Erythroblast (primary cell): ENCODE data around the gene TPP1.

ENCODE experiments used
- GATA1 ChIP-seq: IDR thresholded peaks from 2 replicates; pipeline ENCODE4 v1.6.1; 2011; ENCODE audit warnings: low read depth, mild to moderate bottlenecking, control low read depth, low read length, moderate library complexity
- POLR2A ChIP-seq: IDR thresholded peaks from 2 replicates; pipeline ENCODE4 v1.6.1; 2011; ENCODE audit warnings: mild to moderate bottlenecking, low read length

GRCh38 chr11:6586434-6587359 lies 32.5 kb downstream of the TPP1 start:
- no peak for TF ChIP-seq POLR2A
- TF ChIP-seq GATA1: no peak
